Airway epithelial cell (primary cell): Measurements from ENCODE around the gene SRGAP2. TPM values are rescaled to one million over a fixed set of nuclear protein-coding genes. Genes with fewer than 3 reads are reported as not detected.

Experiments
- total RNA-seq: library from RNA; depleted of rRNA; stranded (reverse); fragments of >200 nt; gene quantifications from 2 replicates; pipeline ENCODE4 v1.2.3, GENCODE V29; 2015

SRGAP2 gene
- total RNA-seq = 20.1 and 20.3 TPM in 2 replicates

DNA sequence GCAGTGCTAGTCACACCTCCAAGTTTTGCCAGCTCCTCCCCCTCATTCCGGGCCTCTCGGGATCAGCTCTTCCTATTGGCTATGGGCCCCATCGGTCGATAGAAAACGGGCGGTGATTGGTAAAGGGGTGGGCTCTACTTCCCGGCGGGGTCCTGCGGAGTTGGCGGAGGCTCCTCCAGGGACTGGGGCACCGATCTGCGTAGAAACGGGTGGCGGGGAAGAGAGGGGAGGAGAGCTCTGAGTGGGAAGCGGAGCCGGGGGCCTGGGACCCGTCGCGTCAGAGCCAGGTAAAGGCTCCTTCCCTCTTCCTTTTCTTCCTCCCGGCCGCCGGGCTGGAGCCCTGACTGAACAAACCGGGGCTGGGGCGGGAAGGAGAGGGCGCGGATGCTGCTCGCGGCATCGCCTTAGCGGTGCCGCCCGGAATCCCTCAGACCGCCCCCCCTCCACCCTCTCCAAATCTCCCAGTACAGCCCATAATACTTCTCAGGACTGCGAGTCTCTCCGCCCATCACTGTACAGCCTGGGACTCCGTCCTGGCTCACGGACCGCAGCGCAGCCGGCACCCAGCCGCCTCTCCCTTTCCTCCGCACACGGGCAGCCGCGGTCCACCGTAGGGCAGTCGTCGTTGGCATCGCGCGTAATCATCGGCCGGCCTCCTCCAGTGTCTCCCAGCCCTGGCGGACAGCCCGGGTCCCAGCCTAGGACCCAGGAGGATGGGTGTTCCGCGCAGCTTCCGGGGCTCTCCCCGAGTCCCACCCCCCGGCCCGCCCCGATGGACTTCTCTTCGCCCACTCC, at the start of gene SRGAP2:
SRGAP2 (plus strand) TSS at position 178 of the 795 bp plus-strand sequence. CDS start 2,430 bp downstream, outside the sequence.

DNA sequence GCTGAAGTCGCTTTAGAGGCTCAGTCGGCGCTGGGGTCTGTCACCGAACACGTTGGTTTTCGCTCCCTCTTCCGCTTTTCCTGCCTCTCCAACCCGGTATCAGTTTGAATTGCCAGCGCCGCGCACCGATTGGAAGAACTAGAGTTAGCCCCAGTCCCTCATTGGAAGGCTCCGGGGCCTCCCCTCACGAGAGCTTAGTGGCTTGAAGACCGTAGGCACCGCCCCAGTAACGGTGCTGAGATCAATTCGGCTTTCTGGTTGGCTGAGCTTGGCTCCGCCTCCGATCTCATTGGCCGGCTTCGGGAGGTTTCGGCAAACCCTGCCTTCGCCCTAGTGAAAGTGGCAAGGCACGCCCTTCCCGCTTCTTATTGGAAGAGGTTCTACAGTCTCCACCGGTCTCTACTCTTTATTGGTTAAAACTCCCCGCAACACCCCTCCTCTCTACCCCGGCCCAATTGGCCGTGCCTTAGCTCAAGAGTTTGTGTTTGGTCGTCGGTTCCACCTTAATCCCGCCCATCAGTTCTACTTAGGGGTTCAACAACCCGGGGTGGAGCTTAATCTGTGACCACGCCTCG, 465 bp upstream of the SRGAP2 start, which contains the start of gene FAM72A:
FAM72A (minus strand) TSS at position 51 of the 575 bp plus-strand sequence. CDS start 814 bp downstream, outside the sequence.

Other genes with a start within 250 kb of the SRGAP2 start
- 35.4 and 45.1 TPM in 2 replicates for gene RAB7B, start 200.1 kb upstream of the SRGAP2 start, total RNA-seq
- gene CTSE, start 179.6 kb upstream of the SRGAP2 start, total RNA-seq = 0.28 TPM in 1 of 2 replicates, not detected in the other
- gene RHEX, start 150.4 kb upstream of the SRGAP2 start, total RNA-seq = not detected in 2 replicates
- not detected in 2 replicates for gene AVPR1B, start 86.2 kb upstream of the SRGAP2 start, total RNA-seq
- 5.1 and 7.1 TPM in 2 replicates for gene FAM72A, start 702 bp upstream of the SRGAP2 start, total RNA-seq